WERI-Rb-1 (cell line): ENCODE measurements around the gene GABRG3.

Experiments
- DNase-seq: peaks from one replicate; pipeline ENCODE4 v3.0.0-alpha.2; 2020
- H3K27ac ChIP-seq: fragments of 250-450 bp; sonication (Bioruptor Pico); 2 replicates; pipeline ENCODE4 v1.5.1; 2020; ENCODE audit warnings: mild to moderate bottlenecking, moderate library complexity
- H3K27me3 ChIP-seq: fragments of 250-450 bp; sonication (Bioruptor Pico); 2 replicates; pipeline ENCODE4 v1.5.1; 2021; ENCODE audit warnings: mild to moderate bottlenecking, low read depth, moderate library complexity; ENCODE audit not compliant: insufficient read depth, severe bottlenecking
- H3K36me3 ChIP-seq: fragments of 250-450 bp; sonication (Bioruptor Pico); 2 replicates; pipeline ENCODE4 v1.5.1; 2020; ENCODE audit warnings: mild to moderate bottlenecking, moderate library complexity
- H3K4me3 ChIP-seq: 2 replicates; pipeline ENCODE4 v1.5.1; 2011; ENCODE audit warnings: low read depth, mild to moderate bottlenecking, control low read depth, low read length
- H3K9me3 ChIP-seq: fragments of 250-450 bp; sonication (Bioruptor Pico); 2 replicates; pipeline ENCODE4 v1.5.1; 2021; ENCODE audit warnings: mild to moderate bottlenecking, moderate library complexity; ENCODE audit not compliant: severe bottlenecking
- CTCF ChIP-seq: IDR thresholded peaks from 2 replicates; pipeline ENCODE4 v1.5.1; 2011; ENCODE audit warnings: low read depth, mild to moderate bottlenecking, control low read depth, inconsistent platforms, low read length

The GABRG3 gene

GRCh38 chr15:27480642-27481041, 509.7 kb downstream of the GABRG3 start:
- Histone ChIP-seq H3K4me3 (no peak overlapping the region), H3K27ac (no peak overlapping the region), H3K9me3 (no peaks in the 10 kb centered on the region), H3K36me3 (no peaks in the 10 kb centered on the region), H3K27me3 (no peaks in the 10 kb centered on the region)
- no peak for DNase-seq
- no peak for TF ChIP-seq CTCF

GRCh38 chr15:27481768-27482167, 510.8 kb downstream of the GABRG3 start:
- H3K27me3 ChIP-seq = no peaks in the 10 kb centered on the region
- H3K36me3 ChIP-seq = no peaks in the 10 kb centered on the region
- TF ChIP-seq CTCF = no peak
- no peak for DNase-seq
- H3K27ac ChIP-seq = no peak overlapping the region
- H3K9me3 ChIP-seq = no peaks in the 10 kb centered on the region
- no peak overlapping the region for H3K4me3 ChIP-seq

GRCh38 chr15:27482287-27482686, 511.3 kb downstream of the GABRG3 start:
- H3K4me3 ChIP-seq = no peak overlapping the region
- no peak overlapping the region for H3K27ac ChIP-seq
- H3K36me3 ChIP-seq = no peaks in the 10 kb centered on the region
- TF ChIP-seq CTCF = no peak
- no peak for DNase-seq
- no peaks in the 10 kb centered on the region for H3K27me3 ChIP-seq
- H3K9me3 ChIP-seq = no peaks in the 10 kb centered on the region

- H3K36me3 ChIP-seq = no peaks in the 10 kb centered on the region
- no peak overlapping the region for H3K4me3 ChIP-seq
- TF ChIP-seq CTCF = no peak
- DNase-seq = no peak
- no peaks in the 10 kb centered on the region for H3K9me3 ChIP-seq
- H3K27me3 ChIP-seq = no peaks in the 10 kb centered on the region
- no peak overlapping the region for H3K27ac ChIP-seq
Observed at GRCh38 chr15:27483124-27483523, 512.1 kb downstream of the GABRG3 start.

GRCh38 chr15:27485265-27485664, 514.3 kb downstream of the GABRG3 start:
- TF ChIP-seq CTCF = peak; percentile 53
- Histone ChIP-seq H3K4me3 (no peak overlapping the region), H3K36me3 (no peaks in the 10 kb centered on the region), H3K27ac (no peak overlapping the region), H3K27me3 (no peaks in the 10 kb centered on the region), H3K9me3 (no peaks in the 10 kb centered on the region)
- DNase-seq = no peak

- Histone ChIP-seq H3K9me3 (no peaks in the 10 kb centered on the region), H3K27me3 (no peaks in the 10 kb centered on the region), H3K36me3 (no peaks in the 10 kb centered on the region), H3K4me3 (no peak overlapping the region), H3K27ac (no peak overlapping the region)
- peak; percentile 50 for DNase-seq
- TF ChIP-seq CTCF = no peak
Observed at GRCh38 chr15:27486051-27486450, 515.1 kb downstream of the GABRG3 start.
